NCI-H82 treated with DMSO at 0.1 percent for 48 hours (cell line): ENCODE measurements around the gene TOPAZ1.
"Not testable (repeated sequence)": the region's sequence is repeated elsewhere in the genome, so short reads cannot be mapped to it uniquely, and the experiment has no call there.

Experiments
- DNase-seq: peaks from one replicate; lab custom pipeline; 2025; ENCODE audit not compliant: unreplicated experiment; lab: John Stamatoyannopoulos, UW

Gene TOPAZ1

GRCh38 chr3:44329946-44330345 lies 88.3 kb downstream of the TOPAZ1 start:
- DNase-seq = no peak

DNA sequence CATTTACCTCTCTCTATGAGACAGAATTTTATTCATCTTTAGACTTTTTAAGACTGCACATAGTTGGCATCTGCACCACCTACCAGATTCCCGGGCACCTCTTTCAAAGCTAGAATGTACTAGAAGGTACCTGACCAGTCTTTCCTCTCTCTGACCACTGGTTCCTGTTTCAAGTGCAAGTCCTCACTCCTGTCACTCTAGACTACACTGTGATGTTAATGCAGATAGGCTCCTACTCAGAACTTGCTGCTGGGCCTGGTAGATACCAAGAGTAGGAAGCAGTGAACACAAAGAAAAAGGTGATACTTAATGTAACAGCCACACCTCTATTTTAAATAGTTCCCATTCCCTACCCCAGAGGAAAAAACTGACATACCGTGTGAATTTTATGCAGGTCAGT lies 88.8 kb downstream of the TOPAZ1 start:
- DNase-seq = no peak

DNA sequence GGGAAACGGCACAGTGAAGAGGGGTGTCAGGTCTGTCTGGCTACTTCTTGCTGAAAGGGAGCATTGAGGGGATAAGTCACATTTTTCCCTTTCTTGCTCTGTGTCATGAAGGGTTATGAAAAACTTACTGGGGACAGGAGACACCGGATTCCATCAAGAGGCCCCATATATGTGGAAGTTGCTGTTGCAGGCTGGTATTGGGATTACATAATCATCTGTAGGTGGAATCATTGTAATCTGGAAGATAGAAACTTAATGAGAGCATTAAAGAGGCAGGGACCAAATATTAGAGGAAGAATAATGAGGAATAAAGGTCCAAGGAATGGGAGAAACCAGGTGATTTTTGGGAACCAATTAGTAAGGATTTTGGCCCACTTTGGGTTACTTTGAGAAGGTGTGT lies 92.6 kb downstream of the TOPAZ1 start:
- DNase-seq = no peak

DNA sequence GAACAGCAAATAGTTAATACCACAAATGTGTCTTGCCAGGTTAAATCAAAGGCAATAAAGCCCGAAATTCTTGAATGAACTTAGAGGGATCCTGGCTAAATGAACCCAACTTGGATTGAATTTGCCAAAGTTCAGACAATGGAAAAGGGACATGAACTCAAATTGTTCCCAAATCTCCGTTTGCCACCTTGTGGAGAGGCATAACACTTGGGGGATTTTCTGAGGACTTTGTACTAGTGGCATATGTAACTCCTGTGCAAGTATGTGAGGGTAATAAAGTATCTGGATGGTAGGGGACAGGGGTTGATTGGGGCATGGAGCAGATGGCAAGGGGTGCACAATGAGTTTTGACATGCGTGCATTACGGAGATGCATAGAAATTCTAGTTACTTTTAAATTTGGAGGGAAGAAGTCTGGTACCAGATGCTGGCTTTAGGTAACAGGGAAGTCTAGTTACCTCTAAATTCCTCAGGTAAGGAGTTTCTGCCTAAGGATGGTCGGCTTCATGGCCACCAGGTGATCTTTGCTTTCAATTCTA lies 95.6 kb downstream of the TOPAZ1 start:
- DNase-seq = no peak

DNA sequence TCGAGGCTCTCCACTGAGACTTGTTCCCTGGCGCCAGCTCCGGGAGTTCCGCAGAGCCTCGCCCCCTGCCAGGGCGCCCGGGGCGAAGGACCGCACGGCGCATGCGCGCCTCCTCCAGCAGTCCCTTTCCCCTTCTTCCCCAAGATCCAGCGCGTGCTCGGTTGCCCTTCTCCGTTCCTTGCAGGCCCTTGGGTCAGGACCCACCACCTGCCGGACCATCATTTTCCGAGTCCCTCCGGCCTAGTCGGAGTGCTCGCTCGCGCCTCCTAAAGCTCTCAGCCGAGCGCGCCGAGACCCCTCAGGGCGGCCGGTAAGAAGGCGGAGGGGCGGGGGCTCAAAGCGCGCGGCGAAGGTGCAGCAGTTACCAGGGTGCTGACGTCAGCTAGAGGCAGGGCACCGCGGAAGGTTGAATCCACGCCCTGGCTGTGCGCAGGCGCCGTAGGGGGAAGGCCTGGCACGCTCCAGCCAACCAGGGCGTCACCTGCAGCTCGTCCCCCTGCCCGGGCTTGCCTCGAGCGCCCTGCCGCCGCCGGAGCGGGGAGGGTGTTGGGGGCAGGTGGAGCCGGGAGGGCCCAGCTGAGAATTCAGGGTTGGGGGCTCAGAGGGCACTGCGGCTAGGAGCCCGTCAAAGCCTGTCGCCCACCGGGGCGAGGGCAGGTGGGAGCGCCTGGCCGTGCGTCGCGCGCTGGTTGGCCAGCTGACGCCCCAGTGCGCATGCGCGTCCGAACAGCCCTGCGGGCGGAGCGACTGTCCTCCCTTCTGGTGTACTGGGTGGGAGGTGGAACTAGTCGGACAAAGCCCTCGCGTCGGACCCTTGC lies 96.5 kb downstream of the TOPAZ1 start, which contains the start of gene TCAIM:
TSS of gene TCAIM (plus strand) at position 757 of the 818 bp plus-strand sequence. CDS start 16,017 bp downstream, outside the sequence.
- DNase-seq = peak; percentile 87

GRCh38 chr3:44338828-44339127 lies 97.1 kb downstream of the TOPAZ1 start:
- DNase-seq = no peak

DNA sequence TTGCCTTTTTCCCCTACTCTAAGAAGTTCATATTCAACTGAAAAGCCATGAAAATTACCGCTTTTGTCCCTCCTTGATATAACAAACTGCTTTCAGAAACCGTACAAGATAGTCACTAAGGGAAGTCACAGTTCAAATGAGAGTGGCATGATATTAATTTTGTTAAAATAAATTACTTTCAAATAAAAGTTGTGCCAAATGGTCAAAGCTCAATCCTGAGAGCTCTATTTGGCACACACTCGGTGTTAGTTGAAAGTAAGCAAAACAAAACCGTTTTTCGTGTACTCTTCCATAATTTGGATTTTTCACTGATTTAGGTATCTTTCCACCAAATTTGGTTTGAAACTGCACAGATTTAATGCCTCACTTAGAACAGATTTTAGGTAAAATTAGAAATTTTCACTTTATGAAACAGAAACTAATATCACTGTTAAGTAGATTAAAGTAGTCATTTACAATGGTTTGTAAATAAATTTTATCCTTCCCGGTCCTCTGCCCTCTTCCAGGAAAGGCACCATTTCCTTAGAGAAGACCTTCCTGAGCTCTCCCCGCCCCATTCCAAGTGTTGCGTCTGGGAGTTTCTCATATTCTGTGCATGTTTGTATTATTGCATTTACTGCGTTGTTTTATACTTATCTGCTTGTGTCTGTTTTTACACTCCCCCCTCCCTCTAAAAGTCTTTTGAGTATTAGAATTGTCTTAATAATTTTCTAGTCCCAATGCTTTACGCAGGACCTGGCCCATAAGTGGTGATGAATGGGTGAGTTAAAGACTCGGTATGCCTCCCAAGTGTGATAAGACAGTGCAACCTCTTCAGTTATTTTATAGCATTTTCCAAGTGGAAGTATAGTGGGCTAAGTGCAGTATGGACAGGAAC lies 97.7 kb downstream of the TOPAZ1 start:
- no peak for DNase-seq

GRCh38 chr3:44340058-44340395 lies 98.3 kb downstream of the TOPAZ1 start:
- DNase-seq = no peak

DNA sequence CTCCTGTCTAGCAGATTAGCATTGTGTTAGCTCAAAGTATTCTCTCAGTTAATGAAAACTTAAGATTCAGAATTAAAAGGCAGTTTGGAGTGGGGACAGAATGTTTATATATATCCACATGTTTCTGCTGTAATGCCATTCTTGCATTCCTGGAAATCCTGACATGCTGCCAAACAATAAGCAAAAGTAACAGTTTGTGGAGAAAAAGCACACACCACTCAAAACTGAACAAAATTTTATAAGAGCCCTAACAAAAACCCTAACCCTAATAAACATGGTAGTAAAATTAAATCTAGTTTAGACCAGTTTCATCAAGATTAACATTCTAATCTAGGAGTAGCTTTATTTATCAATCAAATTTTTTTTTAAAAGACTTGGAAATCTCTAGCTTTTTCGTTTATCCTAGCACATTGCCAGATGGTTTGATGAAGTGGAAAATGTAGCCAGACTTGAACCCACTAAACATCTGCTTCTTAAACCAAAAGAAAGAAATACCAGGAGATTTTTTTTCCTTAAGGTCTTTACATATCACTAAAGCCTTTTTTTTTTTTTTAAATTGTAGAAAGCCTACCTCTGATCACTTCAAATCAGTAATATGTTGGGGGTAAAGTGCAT lies 100.6 kb downstream of the TOPAZ1 start:
- DNase-seq = no peak

DNA sequence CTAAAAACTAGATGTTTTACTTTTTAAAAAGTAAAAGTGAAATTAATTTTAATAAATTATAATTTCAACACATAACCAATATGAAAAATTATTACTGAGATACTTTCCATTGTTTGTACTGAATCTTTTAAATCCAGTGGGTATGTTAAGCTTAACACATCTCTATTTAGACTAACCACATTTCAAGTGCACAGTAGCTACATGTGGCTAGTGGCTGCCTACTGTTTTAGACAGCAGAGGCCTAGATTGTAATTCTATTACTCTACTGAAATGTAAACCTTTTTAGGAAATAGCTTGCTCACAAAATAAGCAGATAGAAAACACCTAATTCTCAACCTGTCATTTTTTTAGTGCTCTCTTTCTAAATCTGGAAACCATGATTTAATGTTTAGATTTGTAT lies 101.7 kb downstream of the TOPAZ1 start:
- DNase-seq = no peak

- DNase-seq = not testable (repeated sequence)
Measured at GRCh38 chr3:44346590-44346989, 104.9 kb downstream of the TOPAZ1 start.

GRCh38 chr3:44348993-44349392 lies 107.3 kb downstream of the TOPAZ1 start:
- DNase-seq = no peak

- DNase-seq = no peak
Measured at GRCh38 chr3:44353355-44353924, 111.8 kb downstream of the TOPAZ1 start.

GRCh38 chr3:44355362-44356033 lies 113.8 kb downstream of the TOPAZ1 start:
- no peak for DNase-seq

- no peak for DNase-seq
Measured at GRCh38 chr3:44359146-44359751, 117.6 kb downstream of the TOPAZ1 start.

- DNase-seq = no peak
Measured at GRCh38 chr3:44363591-44363990, 121.9 kb downstream of the TOPAZ1 start.

- DNase-seq = no peak
Measured at GRCh38 chr3:44365952-44366351, 124.3 kb downstream of the TOPAZ1 start.

DNA sequence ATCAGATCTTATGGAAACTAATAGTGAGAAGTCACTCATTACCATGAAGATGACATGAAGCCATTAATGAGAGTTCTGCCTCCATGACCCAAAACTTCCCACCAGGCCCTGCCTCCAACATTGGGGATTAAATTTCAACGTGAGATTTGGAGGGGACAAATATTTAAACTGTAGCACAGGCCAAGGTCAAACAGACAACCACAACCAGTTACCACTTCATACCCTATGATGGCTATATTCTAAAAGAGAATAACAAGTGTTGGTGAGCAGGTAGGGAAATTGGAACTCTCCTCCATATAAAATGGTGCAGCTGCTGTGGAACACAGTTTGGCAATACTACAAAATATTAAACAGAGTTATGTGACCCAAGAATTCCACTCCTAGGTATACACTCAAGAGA lies 133.8 kb downstream of the TOPAZ1 start:
- no peak for DNase-seq
